Skin of body (tissue), 2 donors: Measurements from ENCODE around the gene SESN3. TPM values are rescaled to one million over a fixed set of nuclear protein-coding genes. Genes with fewer than 3 reads are reported as not detected.
"Not testable (repeated sequence)": the region's sequence is repeated elsewhere in the genome, so short reads cannot be mapped to it uniquely, and the experiment has no call there.

Experiments
- DNase-seq: peaks from one replicate; lab custom pipeline; 2025; lab: John Stamatoyannopoulos, UW
- total RNA-seq: library from RNA; depleted of rRNA; stranded (reverse); fragments of >200 nt; gene quantifications from one replicate; pipeline ENCODE4 v1.2.3, GENCODE V29; 2014

Gene SESN3
- total RNA-seq, 1 donor from 2014 or later = 70.0 TPM

DNA sequence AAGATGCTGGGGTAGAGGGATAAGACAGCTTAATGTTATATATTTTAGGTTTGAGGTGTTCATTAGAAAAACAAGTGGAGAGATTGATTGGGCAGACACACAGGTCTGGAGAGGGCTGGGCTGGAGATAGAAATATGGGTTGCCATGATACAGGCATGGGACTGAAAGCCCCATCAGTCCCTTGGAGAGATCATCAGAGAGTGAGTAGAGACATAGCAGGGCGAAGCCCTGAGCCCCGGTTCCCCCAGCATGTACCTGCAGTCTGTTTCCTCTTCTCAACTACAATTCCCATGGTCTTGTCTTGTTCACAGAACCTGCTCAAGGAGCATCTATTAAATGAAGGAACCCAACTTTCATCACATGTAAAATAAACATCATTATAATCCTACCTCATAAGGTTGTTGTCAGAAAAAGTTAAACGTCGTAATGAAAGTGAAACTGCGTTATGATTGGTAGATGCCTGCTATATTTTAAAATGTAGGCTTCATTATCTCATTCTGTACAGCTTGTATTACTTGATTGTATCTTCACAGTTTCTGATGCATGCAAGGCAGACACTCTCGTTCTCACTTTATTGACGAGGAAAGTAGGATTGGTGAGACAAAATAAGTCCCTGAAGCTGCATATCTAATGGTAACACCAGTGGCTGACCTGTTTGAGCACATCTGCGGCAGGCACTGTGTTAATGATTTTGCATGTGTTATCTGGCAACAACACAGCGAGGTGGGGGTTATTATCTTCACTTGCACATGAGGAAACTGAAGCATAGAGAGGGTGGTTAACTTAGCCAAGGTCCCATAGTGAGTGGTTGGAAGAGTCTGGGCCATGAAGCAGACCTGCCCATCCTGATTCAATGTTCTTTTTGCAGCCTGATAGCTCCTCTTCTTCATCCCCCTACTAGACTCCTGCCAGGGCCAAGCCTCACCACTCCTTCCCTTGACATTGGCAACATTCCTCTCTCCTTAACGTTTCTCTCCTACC, 77.8 kb downstream of the SESN3 start:
- no peak for DNase-seq

DNA sequence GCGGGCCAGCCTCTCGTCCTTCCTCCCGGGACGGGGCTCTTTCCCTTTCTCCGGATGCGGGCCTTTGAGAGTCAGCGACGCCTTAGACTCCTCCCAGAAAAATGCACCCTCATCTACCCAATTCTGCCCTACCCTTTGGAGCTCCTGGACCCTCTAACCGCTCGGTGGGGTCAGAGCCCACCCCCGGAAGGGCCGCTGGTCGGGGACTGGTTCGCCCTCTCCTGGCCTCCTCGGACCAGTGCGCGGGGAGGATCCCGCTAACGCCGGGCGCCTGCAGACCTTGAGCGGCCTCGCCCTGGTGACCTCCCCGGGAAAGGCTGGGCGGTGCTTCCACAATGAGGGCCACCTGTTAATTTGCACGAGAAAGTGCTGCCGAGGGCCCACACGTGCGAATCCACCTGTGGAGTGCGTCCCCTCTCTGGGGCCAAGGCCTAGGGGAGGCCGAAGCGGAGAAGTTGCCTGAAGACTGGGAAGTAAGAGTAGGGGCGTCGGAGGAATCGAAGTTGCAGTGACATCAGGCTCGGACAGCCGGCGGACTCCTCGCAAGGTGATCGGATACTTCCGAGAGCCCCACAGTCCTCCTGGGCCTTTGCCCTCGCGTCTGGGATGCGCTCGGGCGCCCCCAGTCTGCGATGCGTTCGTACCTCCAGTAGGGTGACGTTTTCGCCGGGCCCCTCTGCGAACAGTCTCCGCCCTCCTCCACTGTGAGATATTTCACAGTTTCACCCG, 79.9 kb downstream of the SESN3 start:
- DNase-seq = peak; percentile 93

DNA sequence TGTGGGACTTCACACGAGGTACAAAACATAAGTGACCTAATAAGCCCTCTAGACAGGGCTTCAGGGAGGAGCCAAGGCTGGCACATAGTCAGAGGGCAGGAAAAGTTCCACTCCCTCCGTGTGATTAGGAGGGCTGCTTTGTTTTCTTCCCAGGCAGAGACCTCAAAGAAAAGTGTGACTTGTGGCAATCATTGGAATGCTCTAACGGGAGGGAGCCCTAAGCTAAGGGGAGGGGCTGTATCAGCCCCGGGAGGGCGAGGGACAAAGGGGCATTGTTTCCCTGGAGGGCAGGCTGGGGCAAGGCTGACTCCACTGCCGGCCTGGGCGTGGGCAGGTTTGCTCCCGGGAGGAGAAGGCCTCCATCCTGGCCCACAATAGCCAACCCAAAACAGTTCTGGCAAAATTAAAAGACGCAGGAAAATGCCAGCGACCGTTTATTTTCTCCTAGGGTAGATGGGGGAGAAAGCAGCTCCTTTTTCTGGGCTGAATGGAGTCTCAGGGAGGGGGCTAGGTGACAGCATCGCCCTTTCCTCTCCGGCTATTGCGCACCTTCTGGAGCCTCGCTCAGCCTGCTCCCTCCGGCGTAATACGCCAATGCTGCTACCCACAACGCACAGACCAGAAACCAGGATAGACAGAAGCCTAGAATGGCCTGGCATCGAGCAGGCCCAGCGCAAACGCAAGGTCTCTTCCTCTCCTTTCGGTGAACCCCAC, 81.2 kb downstream of the SESN3 start:
- peak; percentile 27 for DNase-seq

DNA sequence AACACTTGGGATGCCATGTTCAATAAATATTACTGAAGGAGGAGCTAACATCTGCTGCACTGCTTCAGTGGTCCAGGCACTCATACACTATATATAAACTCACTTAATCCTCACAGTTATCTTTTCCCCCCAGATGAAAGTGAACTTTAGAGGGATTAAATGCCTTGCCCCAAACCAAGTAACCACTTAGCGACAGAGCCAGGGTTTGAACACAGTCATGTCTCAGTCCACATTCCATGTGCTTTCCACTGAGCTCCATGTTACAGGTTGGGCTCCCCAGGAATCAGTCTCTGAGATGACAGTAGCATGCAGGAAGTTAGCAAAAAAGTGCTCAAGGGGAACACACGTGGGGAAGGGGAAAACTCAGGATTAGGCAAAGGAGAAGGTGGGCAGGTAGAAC, 82.1 kb downstream of the SESN3 start:
- DNase-seq = no peak

DNA sequence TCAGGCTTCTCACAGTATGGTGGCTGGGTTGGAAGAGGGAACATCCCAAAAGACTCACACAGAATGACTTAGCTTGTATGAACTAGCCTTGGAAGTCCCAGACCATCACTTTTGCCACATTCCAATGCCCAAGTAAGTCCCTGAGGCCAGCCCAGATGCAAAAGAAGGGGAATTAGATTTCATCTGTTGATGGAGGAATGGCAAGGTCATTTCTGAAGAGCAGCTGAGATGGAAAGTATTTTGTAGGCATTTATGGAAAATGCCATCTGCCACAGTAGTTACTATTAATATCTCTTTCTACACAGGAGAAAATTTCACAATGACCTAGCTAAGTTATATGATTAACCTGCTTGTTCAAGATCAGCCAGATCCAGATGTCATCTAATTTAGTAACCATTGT, 82.6 kb downstream of the SESN3 start:
- DNase-seq = no peak

DNA sequence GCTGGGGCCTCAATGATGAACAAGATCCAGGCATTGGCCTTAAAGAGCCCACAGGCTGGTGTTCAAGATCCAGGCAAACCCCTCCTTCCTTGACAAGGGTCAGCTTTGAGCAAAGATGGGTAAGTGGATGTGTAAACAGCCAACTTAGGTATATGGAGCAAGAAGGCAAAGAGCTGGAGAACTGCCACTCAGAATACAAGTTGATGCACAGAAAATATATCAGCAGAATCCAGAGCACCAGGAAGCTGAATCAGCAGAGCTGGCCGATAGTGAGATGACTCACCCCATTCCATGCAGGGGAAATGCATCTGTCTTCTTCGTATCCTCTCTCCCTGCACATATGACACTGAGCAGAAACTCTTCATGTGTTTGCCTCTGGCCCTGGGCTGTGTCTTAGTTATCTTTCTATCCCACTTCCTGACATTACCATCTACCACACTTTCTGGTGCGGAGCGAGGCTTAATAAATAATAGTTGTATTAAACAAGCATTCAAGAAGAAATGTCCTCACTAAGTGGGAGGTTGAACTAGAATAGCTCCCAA, 83.6 kb downstream of the SESN3 start:
- DNase-seq = peak; percentile 85

DNA sequence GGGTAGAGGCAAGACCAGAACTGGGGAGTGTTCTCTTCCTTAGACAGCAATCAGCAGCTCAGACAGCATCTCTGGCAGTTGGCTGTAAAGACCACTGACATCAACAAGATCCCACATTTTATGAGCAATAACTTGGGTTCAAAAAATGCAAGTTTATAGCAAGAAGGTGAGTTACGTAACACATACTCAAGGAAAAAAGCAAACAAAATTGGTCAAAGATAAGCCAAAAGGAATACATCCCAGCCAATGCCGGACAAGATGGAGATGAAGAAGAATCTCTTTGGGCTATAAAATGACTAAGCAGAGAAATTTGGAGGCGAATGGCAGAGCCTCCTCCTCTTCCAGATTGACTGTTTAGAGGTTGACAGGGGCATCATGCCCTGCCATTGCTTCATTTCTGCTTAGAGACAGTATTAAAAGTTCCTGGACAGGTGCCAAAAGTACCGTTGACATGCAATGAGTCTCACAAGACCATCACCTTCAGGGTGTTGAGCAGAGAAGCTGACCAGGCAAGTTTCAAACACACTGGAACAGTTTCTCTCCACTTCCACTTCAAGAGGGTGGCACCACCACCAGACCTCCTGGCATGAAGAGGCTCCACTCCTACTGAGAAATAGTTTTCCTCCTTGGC, 85.5 kb downstream of the SESN3 start:
- DNase-seq = no peak

DNA sequence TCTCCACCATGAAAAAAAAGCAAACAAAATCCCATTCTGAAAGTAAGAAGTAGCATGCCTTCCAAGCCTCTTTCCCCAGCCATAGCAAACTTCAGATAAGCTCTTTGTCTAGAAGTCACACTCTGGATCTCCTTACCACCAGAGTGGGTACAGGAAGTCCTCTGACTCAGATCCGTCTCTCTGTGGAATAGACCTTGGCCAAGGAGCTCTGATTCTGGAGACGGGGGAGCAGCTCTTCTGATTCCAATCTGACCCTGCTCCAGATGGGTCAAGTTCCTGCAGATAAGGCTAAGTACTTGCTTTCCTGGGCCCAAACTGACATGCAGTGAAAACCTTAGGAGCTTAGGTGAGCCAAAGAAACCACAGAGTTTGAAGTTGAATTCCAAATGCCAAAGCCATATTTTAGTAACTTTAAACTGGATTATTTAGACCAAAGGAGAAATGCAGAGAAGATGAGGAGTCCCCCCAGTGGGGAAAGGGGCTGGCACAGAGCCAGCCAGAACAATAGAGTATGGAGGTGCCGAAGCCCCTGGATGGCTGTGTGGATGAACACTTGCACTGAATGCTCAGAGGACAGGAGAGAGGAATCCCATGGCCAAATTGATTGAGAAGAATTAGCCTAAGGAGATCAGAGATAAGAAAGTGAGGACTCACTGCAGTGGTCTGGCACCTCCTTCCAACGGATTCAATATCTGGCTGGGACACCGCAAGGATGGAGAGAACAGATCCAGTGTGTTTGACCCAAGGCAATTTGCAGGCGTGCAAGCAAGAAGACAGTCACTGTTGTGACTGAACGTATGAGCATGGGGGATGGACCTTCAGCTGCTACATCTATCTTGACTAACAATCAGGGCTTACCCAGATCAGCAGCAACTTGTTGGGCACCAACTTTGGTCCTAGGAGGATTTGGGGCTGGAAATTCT, 86.4 kb downstream of the SESN3 start:
- no peak for DNase-seq

DNA sequence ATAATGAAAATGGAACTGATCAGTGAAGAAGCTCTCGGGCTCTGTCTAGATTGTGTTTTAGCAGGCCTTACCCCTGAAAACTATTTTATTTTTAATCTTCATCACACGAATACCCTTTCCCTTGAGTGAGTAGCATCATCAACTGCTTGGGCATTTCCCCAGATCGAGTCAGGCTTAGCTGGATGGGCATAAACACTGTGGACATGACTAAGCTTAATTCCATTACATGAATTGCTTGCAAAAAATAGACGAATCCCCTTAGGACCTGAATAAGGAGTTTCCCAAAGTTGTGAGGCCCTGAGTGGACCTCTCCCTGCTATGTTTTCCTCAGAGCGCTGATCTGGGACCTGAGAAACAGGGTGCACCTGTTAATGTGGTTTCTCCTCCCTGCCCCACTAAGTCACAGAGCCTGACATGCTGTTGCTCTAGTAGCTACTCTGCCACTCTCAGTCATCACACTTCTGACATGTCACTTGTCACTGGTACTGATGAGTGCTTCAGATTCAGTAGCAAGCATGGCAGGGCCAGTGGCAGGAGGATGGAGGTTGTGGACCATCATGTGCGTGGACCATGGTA, 87.8 kb downstream of the SESN3 start:
- DNase-seq = no peak

DNA sequence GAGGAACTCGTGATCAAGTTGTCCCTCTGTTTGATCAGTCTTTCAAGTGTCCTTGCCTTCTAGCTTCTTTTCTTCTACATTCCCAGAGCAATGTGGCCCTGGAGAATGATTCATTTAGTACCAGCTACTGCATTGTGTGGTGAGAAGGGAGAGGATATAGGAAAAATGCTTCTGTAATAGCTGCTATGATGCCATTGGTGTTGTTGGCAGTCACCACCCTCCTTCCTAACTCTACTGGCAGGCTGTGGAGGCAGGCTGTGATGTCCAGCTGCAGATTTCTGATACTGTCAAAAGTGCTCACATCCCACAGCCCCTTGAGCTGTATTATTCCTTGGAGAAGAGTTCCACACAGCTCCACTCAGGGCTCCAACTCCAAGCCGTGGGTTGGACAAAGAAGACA, 88.6 kb downstream of the SESN3 start:
- DNase-seq = no peak

DNA sequence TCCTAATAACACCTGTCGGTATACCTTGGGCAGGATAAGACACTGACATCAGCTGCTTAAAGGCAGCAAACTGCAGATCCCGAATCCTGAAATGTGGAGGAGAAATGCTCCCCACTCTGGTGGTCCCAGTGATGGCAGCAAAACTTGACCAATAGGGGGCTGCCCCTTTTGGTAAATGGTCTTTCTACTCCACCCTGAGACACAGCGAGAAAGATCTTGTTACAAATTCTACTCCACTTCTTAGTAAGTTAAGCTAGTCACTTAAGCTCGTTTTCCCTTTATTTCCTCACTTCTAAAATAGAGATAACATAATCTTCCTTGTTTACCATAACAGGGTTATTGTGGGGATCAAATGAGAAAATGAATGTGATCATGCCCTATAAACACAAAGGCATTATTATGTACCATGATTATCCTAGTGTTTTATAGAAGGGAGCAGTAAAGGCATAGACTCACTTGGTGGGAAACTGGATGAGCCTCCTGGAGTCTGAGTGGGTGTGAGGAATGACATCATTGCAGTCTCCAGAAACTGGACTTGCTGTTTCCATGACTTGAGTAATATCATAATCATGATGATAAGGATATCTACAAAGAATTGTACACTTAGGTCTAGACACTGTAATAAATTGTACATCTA, 90.5 kb downstream of the SESN3 start:
- DNase-seq = no peak

DNA sequence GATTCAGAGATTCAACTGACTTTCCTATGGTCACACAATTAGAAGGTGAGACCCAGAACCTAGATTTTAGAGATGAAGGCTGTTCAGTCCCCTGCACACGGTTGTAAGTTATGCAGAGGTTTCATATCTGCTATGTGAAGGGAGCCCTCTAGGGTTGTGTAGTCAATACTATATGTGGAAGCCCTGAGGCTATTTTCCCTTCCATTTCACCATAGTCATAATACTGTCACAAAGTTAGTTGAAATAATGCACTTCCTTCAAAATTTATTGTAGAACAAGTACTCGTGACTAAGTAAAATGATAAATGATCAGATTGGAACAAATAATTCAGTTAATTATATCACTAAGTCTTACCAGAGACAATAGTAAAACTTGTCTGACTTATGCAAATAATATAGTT, 92.6 kb downstream of the SESN3 start:
- DNase-seq = no peak

DNA sequence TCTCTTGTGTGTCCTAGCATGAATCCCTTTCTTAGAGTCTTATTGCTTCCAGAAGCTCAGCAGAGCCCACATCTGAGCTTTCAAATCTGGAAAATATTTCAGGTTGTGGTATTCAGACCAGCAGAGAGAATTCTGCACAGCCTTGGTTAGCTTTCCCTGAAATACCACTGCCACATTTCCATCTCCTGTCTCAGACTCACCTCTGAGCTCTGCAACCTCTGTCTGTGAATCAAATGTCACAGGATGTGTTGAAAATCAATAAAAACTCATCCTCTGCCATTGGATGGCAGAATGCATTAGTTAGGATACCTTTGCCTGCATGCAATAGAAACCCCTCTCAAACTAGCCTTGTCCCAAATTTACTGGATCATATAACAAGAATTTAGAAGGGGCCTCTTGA, 93.7 kb downstream of the SESN3 start:
- DNase-seq = no peak

DNA sequence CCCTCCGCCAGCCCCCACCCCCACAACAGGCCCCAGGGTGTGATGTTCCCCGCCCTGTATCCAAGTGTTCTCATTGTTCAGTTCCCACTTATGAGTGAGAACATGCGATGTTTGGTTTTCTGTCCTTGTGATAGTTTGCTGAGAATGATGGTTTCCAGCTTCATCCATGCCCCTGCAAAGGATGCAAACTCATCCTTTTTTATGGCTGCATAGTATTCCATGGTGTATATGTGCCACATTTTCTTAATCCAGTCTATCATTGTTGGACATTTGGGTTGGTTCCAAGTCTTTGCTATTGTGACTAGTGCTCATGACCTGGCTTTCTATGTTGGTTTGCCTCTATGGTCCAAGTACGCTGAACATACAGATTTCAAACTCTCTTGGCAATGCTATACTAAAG, 94.3 kb downstream of the SESN3 start:
- DNase-seq = not testable (repeated sequence)

DNA sequence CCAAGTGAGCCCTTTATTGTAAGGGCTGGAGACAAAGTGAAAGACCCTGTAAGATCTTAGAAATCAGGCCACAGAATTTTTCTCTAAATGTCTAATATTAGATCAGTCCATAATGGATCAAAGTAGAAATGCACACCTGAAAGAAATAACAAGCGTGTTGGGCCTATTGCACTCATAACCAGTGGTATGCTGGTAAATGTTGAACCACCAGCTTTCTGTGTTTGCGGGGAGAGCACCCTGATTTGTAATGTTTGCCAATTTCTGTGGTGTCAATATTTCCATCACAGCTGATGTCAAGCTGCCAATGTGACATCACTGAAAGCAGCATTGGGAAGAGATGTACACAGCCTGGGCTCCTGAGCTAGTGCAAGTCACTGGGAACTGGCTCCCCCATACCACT, 95.1 kb downstream of the SESN3 start:
- DNase-seq = no peak

DNA sequence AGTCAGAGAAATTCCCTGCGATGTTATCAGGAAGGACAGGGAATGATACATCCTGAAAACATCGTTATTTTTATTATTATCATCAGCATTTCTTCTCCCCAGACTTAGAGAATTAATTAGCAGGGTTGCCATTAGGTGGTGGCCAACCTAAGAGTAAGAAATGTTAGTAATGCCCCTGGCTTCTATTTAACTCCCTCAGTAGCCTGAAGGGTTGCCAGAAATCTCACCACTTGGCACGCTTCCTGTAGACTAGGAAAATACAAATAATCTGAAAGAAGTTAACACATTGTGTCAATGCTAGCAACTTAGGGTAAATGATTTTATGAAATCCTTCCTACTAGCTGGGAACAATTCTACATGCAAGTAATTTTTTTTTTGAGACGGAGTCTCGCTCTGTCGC, 95.8 kb downstream of the SESN3 start:
- no peak for DNase-seq

DNA sequence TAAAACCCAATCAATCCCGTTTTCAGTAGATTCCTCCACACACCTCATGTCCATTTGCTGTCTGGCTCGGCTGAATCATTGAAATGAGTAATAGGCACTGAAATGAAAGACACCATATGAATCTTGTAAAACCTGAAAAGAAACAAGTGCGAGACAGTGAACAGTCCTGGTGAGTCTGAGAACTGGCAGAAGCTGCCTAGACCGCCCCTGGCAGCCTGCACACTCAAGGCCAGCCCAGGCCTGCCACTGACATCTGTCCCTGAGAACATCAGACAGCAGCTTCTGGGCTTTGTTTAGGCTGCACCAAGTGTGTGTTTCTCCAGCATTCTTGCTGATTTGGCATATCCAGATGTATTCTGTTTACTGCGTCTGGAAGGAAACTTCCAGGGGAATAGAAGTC, 96.5 kb downstream of the SESN3 start:
- DNase-seq = peak; percentile 26

DNA sequence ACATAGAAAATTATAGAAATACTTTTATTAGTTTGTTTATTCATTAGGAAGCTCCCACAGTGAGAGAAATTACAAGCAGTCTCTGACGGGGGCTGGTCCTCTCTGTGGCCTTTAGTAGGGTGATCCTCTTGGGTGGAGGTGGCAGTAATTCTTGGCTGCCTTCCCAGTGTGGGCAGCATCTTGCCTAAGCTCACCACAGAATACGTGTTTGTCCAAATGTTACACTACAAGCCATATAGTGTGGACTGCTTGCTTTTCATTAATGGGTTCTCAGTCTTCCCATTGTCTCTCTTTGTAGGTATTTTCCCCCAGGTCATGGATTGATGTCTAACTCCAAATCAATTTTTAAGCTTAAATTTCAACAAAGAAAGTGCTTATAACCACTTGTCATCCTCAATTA, 98.0 kb downstream of the SESN3 start:
- no peak for DNase-seq

DNA sequence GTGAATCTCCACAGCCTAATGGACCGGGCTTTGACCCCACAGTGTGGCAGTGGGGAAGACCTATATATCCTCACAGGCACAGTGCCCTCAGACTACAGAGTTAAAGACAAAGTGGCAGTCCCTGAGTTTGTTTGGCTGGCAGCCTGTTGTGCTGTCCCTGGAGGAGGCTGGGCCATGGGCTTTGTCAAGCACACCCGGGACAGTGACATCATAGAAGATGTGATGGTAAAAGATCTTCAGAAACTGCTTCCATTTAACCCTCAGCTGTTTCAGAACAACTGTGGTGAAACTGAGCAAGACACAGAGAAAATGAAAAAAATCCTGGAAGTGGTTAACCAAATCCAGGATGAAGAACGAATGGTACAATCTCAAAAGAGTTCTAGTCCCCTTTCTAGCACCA, 102.4 kb downstream of the SESN3 start:
- DNase-seq = no peak
